H1 (cell line): ENCODE measurements around the gene MORN5. TPM values are rescaled to one million over a fixed set of nuclear protein-coding genes. Genes with fewer than 3 reads are reported as not detected.

ENCODE experiments used
- CTCF ChIA-PET: fragments of 300-600 bp; sonication (Branson Sonifier 250); formaldehyde crosslinking; loops from one replicate; lab custom pipeline; 2021; ENCODE audit not compliant: partially characterized antibody; lab: Charles Lee
- POLR2A ChIA-PET: fragments of 300-600 bp; sonication (Branson Sonifier 250); formaldehyde crosslinking; loops from one replicate; lab custom pipeline; 2021; ENCODE audit warnings: inconsistent platforms; ENCODE audit not compliant: partially characterized antibody; lab: Charles Lee
- DNase-seq, 2 experiments: peaks; one replicate each; pipeline versions ENCODE4 v3.0.0 to v3.0.0-alpha.2; 2010 to 2022; ENCODE audit warnings: low spot score in 2 of 2, low read depth in 1 of 2, mixed read lengths in 1 of 2
- FAIRE-seq: peaks from 2 replicates; lab custom pipeline; 2011; peaks lifted over from hg19 to GRCh38; lab: Jason Lieb, UNC
- H2AFZ ChIP-seq: 2 replicates; pipeline ENCODE4 v1.8.1; 2012; ENCODE audit warnings: low read length, inconsistent platforms
- H2AK5ac ChIP-seq: 2 replicates; pipeline ENCODE4 v1.6.1; 2013; ENCODE audit warnings: low read depth, low read length
- H2BK120ac ChIP-seq: replicated peaks from 2 replicates; pipeline ENCODE3; 2013; ENCODE audit warnings: low read depth, low read length, inconsistent platforms
- H2BK12ac ChIP-seq: 2 replicates; pipeline ENCODE4 v1.6.1; 2013; ENCODE audit warnings: low read depth, low read length
- H2BK15ac ChIP-seq: 2 replicates; pipeline ENCODE4 v1.6.1; 2013; ENCODE audit warnings: low read length
- H2BK20ac ChIP-seq: 2 replicates; pipeline ENCODE4 v1.6.1; 2013; ENCODE audit warnings: low read length
- H2BK5ac ChIP-seq: 2 replicates; pipeline ENCODE4 v1.6.1; 2013; ENCODE audit warnings: low read depth, low read length
- H3K14ac ChIP-seq: 2 replicates; pipeline ENCODE4 v1.6.1; 2013; ENCODE audit warnings: inconsistent platforms; ENCODE audit not compliant: insufficient read length
- H3K18ac ChIP-seq: 2 replicates; pipeline ENCODE4 v1.6.1; 2013; ENCODE audit warnings: low read length; ENCODE audit errors: extremely low read depth
- H3K23ac ChIP-seq: 2 replicates; pipeline ENCODE4 v1.6.1; 2013; ENCODE audit warnings: inconsistent platforms; ENCODE audit not compliant: insufficient read length
- H3K23me2 ChIP-seq: 2 replicates; pipeline ENCODE4 v1.6.1; 2013; ENCODE audit warnings: low read depth, low read length
- H3K27ac ChIP-seq: 2 replicates; pipeline ENCODE4 v1.6.1; 2011; ENCODE audit warnings: low read depth, low read length, inconsistent platforms
- H3K27me3 ChIP-seq, 4 experiments: replicated peaks in 1 of 4; 1 replicate in 1 of 4; 2 replicates in 3 of 4; pipeline versions ENCODE4 v1.6.1 to v1.8.1; 2011 to 2013; ENCODE audit warnings: low read length in 3 of 4, mild to moderate bottlenecking in 3 of 4, inconsistent platforms in 2 of 4, mixed read lengths in 2 of 4, moderate library complexity in 1 of 4; ENCODE audit not compliant: control insufficient read depth in 3 of 4, insufficient read depth in 3 of 4; ENCODE audit errors: extremely low read depth in 1 of 4
- H3K36me3 ChIP-seq, 4 experiments: 2 replicates each; pipeline versions ENCODE4 v1.6.1 to v1.8.1; 2011 to 2013; ENCODE audit warnings: mild to moderate bottlenecking in 4 of 4, low read length in 3 of 4, moderate library complexity in 2 of 4, control low read depth in 1 of 4, inconsistent platforms in 1 of 4; ENCODE audit not compliant: insufficient read depth in 4 of 4, control insufficient read depth in 2 of 4
- H3K4ac ChIP-seq: replicated peaks from 2 replicates; pipeline ENCODE3; 2013; ENCODE audit warnings: low read length, low read depth, mixed read lengths, inconsistent platforms; ENCODE audit not compliant: insufficient read length
- H3K4me1 ChIP-seq, 4 experiments: replicated peaks in 1 of 4; 1 replicate in 1 of 4; 2 replicates in 3 of 4; pipeline versions ENCODE4 v1.6.1 to v1.8.1; 2011 to 2013; ENCODE audit warnings: low read length in 3 of 4, inconsistent platforms in 2 of 4, mixed read lengths in 1 of 4; ENCODE audit not compliant: insufficient read depth in 4 of 4, control insufficient read depth in 3 of 4
- H3K4me2 ChIP-seq, 2 experiments: 2 replicates each; pipeline versions ENCODE4 v1.6.1 to v1.8.1; 2011 to 2013; ENCODE audit warnings: low read depth in 2 of 2, low read length in 2 of 2, control low read depth in 1 of 2, inconsistent platforms in 1 of 2, mild to moderate bottlenecking in 1 of 2; ENCODE audit not compliant: insufficient read depth in 1 of 2
- H3K4me3 ChIP-seq, 4 experiments: fragments of 200-600, 300-600 bp in 1 of 4; sonication (generic), shearing (Covaris generic), sonication (Bioruptor Twin) in 1 of 4; 2 replicates each; pipeline versions ENCODE4 v1.5.1 to v1.8.1; 2011 to 2016; ENCODE audit warnings: low read length in 4 of 4, low read depth in 3 of 4, control low read depth in 2 of 4, inconsistent platforms in 2 of 4, mild to moderate bottlenecking in 2 of 4, mixed read lengths in 1 of 4, moderate library complexity in 1 of 4; ENCODE audit not compliant: insufficient read depth in 2 of 4; ENCODE audit errors: extremely low read depth in 1 of 4
- H3K56ac ChIP-seq: replicated peaks from 2 replicates; pipeline ENCODE3; 2013; ENCODE audit warnings: low read depth, mild to moderate bottlenecking, mixed read lengths, low read length, inconsistent platforms; ENCODE audit not compliant: insufficient read length
- H3K79me1 ChIP-seq: 2 replicates; pipeline ENCODE4 v1.6.1; 2013; ENCODE audit warnings: low read depth, low read length, control low read depth
- H3K79me2 ChIP-seq, 2 experiments: 2 replicates each; pipeline versions ENCODE4 v1.6.1 to v1.8.1; 2012 to 2013; ENCODE audit warnings: low read length in 2 of 2, mild to moderate bottlenecking in 2 of 2, inconsistent platforms in 1 of 2; ENCODE audit not compliant: insufficient read depth in 2 of 2, control insufficient read depth in 1 of 2
- H3K9ac ChIP-seq, 4 experiments: replicated peaks in 1 of 4; 1 replicate in 1 of 4; 2 replicates in 3 of 4; pipeline versions ENCODE4 v1.6.1 to v1.8.1; 2011 to 2013; ENCODE audit warnings: low read depth in 3 of 4, low read length in 3 of 4, control low read depth in 2 of 4, mild to moderate bottlenecking in 2 of 4, moderate library complexity in 2 of 4, inconsistent platforms in 1 of 4; ENCODE audit errors: extremely low read depth in 1 of 4
- H3K9me3 ChIP-seq, 2 experiments: 2 replicates each; pipeline versions ENCODE4 v1.6.1 to v1.8.1; 2012 to 2013; ENCODE audit warnings: mild to moderate bottlenecking in 2 of 2, moderate library complexity in 2 of 2, control low read depth in 1 of 2, inconsistent platforms in 1 of 2, low read depth in 1 of 2, low read length in 1 of 2, mixed read lengths in 1 of 2; ENCODE audit not compliant: insufficient read depth in 2 of 2
- H4K20me1 ChIP-seq, 2 experiments: replicated peaks in 1 of 2; 2 replicates each; pipeline versions ENCODE3 to v1.8.1; 2011 to 2013; ENCODE audit warnings: inconsistent platforms in 2 of 2, low read length in 2 of 2, mild to moderate bottlenecking in 1 of 2; ENCODE audit not compliant: insufficient read depth in 2 of 2, control insufficient read depth in 1 of 2
- H4K5ac ChIP-seq: 2 replicates; pipeline ENCODE4 v1.6.1; 2013; ENCODE audit warnings: low read length, low read depth, mixed read lengths, inconsistent platforms; ENCODE audit not compliant: insufficient read length
- H4K8ac ChIP-seq: 2 replicates; pipeline ENCODE4 v1.8.0; 2013; ENCODE audit warnings: mild to moderate bottlenecking, moderate library complexity, low read length, inconsistent platforms; ENCODE audit not compliant: insufficient read depth; ENCODE audit errors: extremely low read depth
- H4K91ac ChIP-seq: replicated peaks from 2 replicates; pipeline ENCODE3; 2013; ENCODE audit warnings: low read length, mixed read lengths, inconsistent platforms; ENCODE audit not compliant: insufficient read length
- CBX5 ChIP-seq: fragments of 300-800, 300-1000 bp; sonication (generic); IDR thresholded peaks from 2 replicates; pipeline ENCODE4 v1.7.1; 2016; ENCODE audit warnings: antibody characterized with exemption, low read length, low read depth
- CBX8 ChIP-seq: fragments of 300-800, 300-1000 bp; sonication (generic); IDR thresholded peaks from 2 replicates; pipeline ENCODE4 v1.7.1; 2016; ENCODE audit warnings: low read depth, low read length, borderline replicate concordance
- CEBPB ChIP-seq: IDR thresholded peaks from 2 replicates; pipeline ENCODE4 v1.6.1; 2012; ENCODE audit warnings: low read depth, low read length
- JUN ChIP-seq: IDR thresholded peaks from 2 replicates; pipeline ENCODE4 v1.6.1; 2011; ENCODE audit warnings: low read depth, mild to moderate bottlenecking, improper control_type of control experiment, low read length
- JUND ChIP-seq: IDR thresholded peaks from 2 replicates; pipeline ENCODE4 v1.6.1; 2011; ENCODE audit warnings: mild to moderate bottlenecking, improper control_type of control experiment, low read length
- MAX ChIP-seq: IDR thresholded peaks from 2 replicates; pipeline ENCODE4 v1.6.1; 2012; ENCODE audit warnings: inconsistent platforms
- NRF1 ChIP-seq: IDR thresholded peaks from 2 replicates; pipeline ENCODE4 v1.6.1; 2011; ENCODE audit warnings: mild to moderate bottlenecking, low read depth, low read length, improper control_type of control experiment
- RAD21 ChIP-seq, 2 experiments: IDR thresholded peaks in 1 of 2; conservative IDR thresholded peaks in 1 of 2; 2 replicates each; pipeline ENCODE4 v1.6.1; 2011; ENCODE audit warnings: low read depth in 2 of 2, low read length in 2 of 2, improper control_type of control experiment in 1 of 2, inconsistent platforms in 1 of 2, mild to moderate bottlenecking in 1 of 2, moderate library complexity in 1 of 2
- RBBP5 ChIP-seq: IDR thresholded peaks from 2 replicates; pipeline ENCODE4 v1.7.1; 2012; ENCODE audit warnings: low read depth, mild to moderate bottlenecking, inconsistent platforms, low read length, moderate library complexity, borderline replicate concordance
- SIN3A ChIP-seq, 2 experiments: IDR thresholded peaks in 1 of 2; conservative IDR thresholded peaks in 1 of 2; 2 replicates each; pipeline ENCODE4 v1.6.1; 2011 to 2012; ENCODE audit warnings: low read length in 2 of 2, improper control_type of control experiment in 1 of 2, low read depth in 1 of 2, mild to moderate bottlenecking in 1 of 2
- SP1 ChIP-seq: IDR thresholded peaks from 2 replicates; pipeline ENCODE4 v1.6.1; 2011; ENCODE audit warnings: low read depth, low read length
- WGBS, 2 experiments: shearing (Covaris generic) in 1 of 2; methylation state at CpG; one replicate each; pipeline versions ENCODE4 v1.1.6 to v1.1.7; 2013 to 2015; ENCODE audit warnings: low lambda C conversion rate in 2 of 2, mixed read lengths in 2 of 2, inconsistent platforms in 1 of 2, low coverage in 1 of 2, missing lambda C conversion rate in 1 of 2; ENCODE audit not compliant: insufficient replicate concordance in 2 of 2, insufficient coverage in 1 of 2, insufficient read length in 1 of 2; ENCODE audit errors: extremely low coverage in 1 of 2, missing lambda C conversion rate in 1 of 2; 5-methylcytosine and 5-hydroxymethylcytosine counted together
- polyA plus RNA-seq, 7 experiments: library from polyadenylated mRNA; depleted of rRNA in 3 of 7; stranded (reverse) in 5 of 7; unstranded in 2 of 7; fragments of >200 nt in 5 of 7; fragments of 200-250 nt in 2 of 7; gene quantifications; 1 replicate in 5 of 7; 2 replicates in 1 of 7; 4 replicates in 1 of 7; pipeline versions ENCODE4 v1.2.1 to v1.2.3, GENCODE V29; 2011 to 2013; ENCODE audit warnings: missing spikeins in 2 of 7, mixed read lengths in 2 of 7
- total RNA-seq: library from RNA; stranded (reverse); fragmentation: NEBNext Ultra II Directional; extraction: Animal tissue kit (Norgen Biotek cat#: 25700); gene quantifications from 2 replicates; pipeline ENCODE4 v1.2.1, GENCODE V29; 2021

MORN5 gene
- total and polyA plus RNA-seq, 2 of the 8 experiments (the other 6 are each of a cell fraction or from before 2014, with no cell fraction given) = not detected

GRCh38 chr9:122176916-122177315 lies 17.2 kb downstream of the MORN5 start:
- no peaks in the 10 kb centered on the region for H3K79me2 ChIP-seq
- no peak overlapping the region for H3K4me3 ChIP-seq
- H2AFZ ChIP-seq = no peak overlapping the region
- no peaks in the 10 kb centered on the region for H3K9me3 ChIP-seq
- no peak overlapping the region for H2AK5ac ChIP-seq
- ChIA-PET CTCF (interaction anchor here (0.9 to 2.7 kb wide), 7 partner anchors 15 to 52 kb away, joined by 3 to 15 read pairs (median 5); partner anchors contain the start of gene NDUFA8), POLR2A (interaction anchor here (1.5 kb wide), 1 partner anchor 9 kb away, joined by 3 read pairs; no protein-coding TSS in a partner anchor)
- H3K27ac ChIP-seq = no peak overlapping the region
- H3K4me2 ChIP-seq = no peak overlapping the region
- H3K23ac ChIP-seq = no peak overlapping the region
- H3K79me1 ChIP-seq = no peaks in the 10 kb centered on the region
- H3K36me3 ChIP-seq = no peaks in the 10 kb centered on the region
- no peak overlapping the region for H2BK20ac ChIP-seq
- H3K4me1 ChIP-seq = no peaks in the 10 kb centered on the region; a peak in 1 of 7 replicates
- WGBS, 2 experiments = 82% methylated on average over 2 of the region's 2 CpGs; no CpG with 5 or more reads in 1 of the 2 experiments
- H4K5ac ChIP-seq = no peak overlapping the region
- no peak overlapping the region for H3K18ac ChIP-seq
- H3K14ac ChIP-seq = no peak overlapping the region
- no peak overlapping the region for H3K9ac ChIP-seq
- DNase-seq = no peak
- no peak overlapping the region for H2BK120ac ChIP-seq
- no peak for FAIRE-seq
- peaks cover 0 to 4% (median under 1%) of the 10 kb centered on the region in 4 experiments; a peak in 2 of 7 replicates for H3K27me3 ChIP-seq
- H3K23me2 ChIP-seq = no peaks in the 10 kb centered on the region
- no peak overlapping the region for H4K91ac ChIP-seq
- no peaks in the 10 kb centered on the region for H4K20me1 ChIP-seq
- H4K8ac ChIP-seq = no peak overlapping the region
- no peak overlapping the region for H2BK5ac ChIP-seq
- H2BK15ac ChIP-seq = no peak overlapping the region
- H3K56ac ChIP-seq = no peak overlapping the region
- H3K4ac ChIP-seq = no peak overlapping the region
- H2BK12ac ChIP-seq = no peak overlapping the region
- no peak for TF ChIP-seq RBBP5
- TF ChIP-seq MAX = no peak
- TF ChIP-seq CEBPB = no peak
- TF ChIP-seq JUN = no peak
- no peak for TF ChIP-seq SP1
- no peak for TF ChIP-seq RAD21 (IDR thresholded peaks at IDR 0.05 in 1 of 2, conservative IDR thresholded peaks at IDR 0.05 in 1 of 2; ENCODE audit: low read depth in 2 of 2, low read length in 2 of 2)
- TF ChIP-seq SIN3A (conservative IDR thresholded peaks at IDR 0.05 in 1 of 2, IDR thresholded peaks at IDR 0.05 in 1 of 2; ENCODE audit: low read depth in 1 of 2, low read length in 2 of 2) = no peak
- TF ChIP-seq CBX5 = no peak
- no peak for TF ChIP-seq NRF1
- no peak for TF ChIP-seq JUND
- no peak for TF ChIP-seq CBX8
